NT2/D1 (cell line): ENCODE data around the gene HNRNPA0.
"Not testable (repeated sequence)": the region's sequence is repeated elsewhere in the genome, so short reads cannot be mapped to it uniquely, and the experiment has no call there.

Experiments used
- SUZ12 ChIP-seq: IDR thresholded peaks from 2 replicates; pipeline ENCODE4 v1.6.1; 2011; ENCODE audit not compliant: insufficient read length, insufficient read depth; ENCODE audit errors: extremely low read depth
- ZNF274 ChIP-seq: IDR thresholded peaks from 2 replicates; pipeline ENCODE4 v1.6.1; 2011; ENCODE audit warnings: mild to moderate bottlenecking, low read depth, low read length

- not testable (repeated sequence) for TF ChIP-seq SUZ12, ZNF274
Measured at GRCh38 chr5:137767937-137768336, 13.8 kb upstream of the HNRNPA0 start.
